K562 treated with DMSO at 1 percent for 4 hours (cell line): Measurements from ENCODE around the gene FUT3. TPM values are rescaled to one million over a fixed set of nuclear protein-coding genes. Genes with fewer than 3 reads are reported as not detected.

ENCODE experiments used
- total RNA-seq: library from RNA; unstranded; fragments of 300-600 nt; gene quantifications from 2 replicates; pipeline ENCODE4 v1.2.3, GENCODE V29; 2022; ENCODE audit not compliant: insufficient read depth

Gene FUT3
- total RNA-seq: 0.65 TPM in 1 of 2 replicates, not detected in the other

GRCh38 chr19:5851302-5851701, at the start of gene FUT3:
Gene FUT3, minus strand, starts transcription at chr19:5851449.

GRCh38 chr19:5839065-5840017, 11.9 kb downstream of the FUT3 start, which contains the start of gene FUT6:
Gene FUT6, minus strand, starts transcription at chr19:5839702. Its CDS starts 7,135 bp downstream, at chr19:5832567.

GRCh38 chr19:5804516-5805461, 46.5 kb downstream of the FUT3 start, which contains the start of gene NRTN:
Gene NRTN, plus strand, starts transcription at chr19:5805067. Its CDS starts 19,099 bp downstream, at chr19:5824166.

Other genes with a start within 250 kb of the FUT3 start
- 55.5 and 80.7 TPM in 2 replicates for gene SAFB2, start 228.7 kb downstream of the FUT3 start, total RNA-seq
- gene SAFB, start 228.4 kb downstream of the FUT3 start, total RNA-seq: 108 and 141 TPM in 2 replicates
- gene MICOS13, start 170.9 kb downstream of the FUT3 start, total RNA-seq: 34.1 and 41.8 TPM in 2 replicates
- 7.8 and 11.4 TPM in 2 replicates for gene HSD11B1L, start 170.4 kb downstream of the FUT3 start, total RNA-seq
- 1,206 and 1,238 TPM in 2 replicates for gene RPL36, start 161.2 kb downstream of the FUT3 start, total RNA-seq
- 277 and 318 TPM in 2 replicates for gene LONP1, start 131.3 kb downstream of the FUT3 start, total RNA-seq
- not detected in 2 replicates for gene CATSPERD, start 130.8 kb downstream of the FUT3 start, total RNA-seq
- 2.1 and 2.6 TPM in 2 replicates for gene PRR22, start 66.7 kb downstream of the FUT3 start, total RNA-seq
- 65.0 and 88.9 TPM in 2 replicates for gene DUS3L, start 60.3 kb downstream of the FUT3 start, total RNA-seq
- gene NRTN, start 46.4 kb downstream of the FUT3 start, total RNA-seq: 17.2 and 19.6 TPM in 2 replicates
- not detected in 2 replicates for gene FUT6, start 11.7 kb downstream of the FUT3 start, total RNA-seq
- not detected in 2 replicates for gene FUT5, start 19.1 kb upstream of the FUT3 start, total RNA-seq
- 619 and 681 TPM in 2 replicates for gene NDUFA11, start 52.3 kb upstream of the FUT3 start, total RNA-seq
- gene VMAC, start 53.4 kb upstream of the FUT3 start, total RNA-seq: 1.1 and 2.0 TPM in 2 replicates
- 9.7 and 12.0 TPM in 2 replicates for gene CAPS, start 62.8 kb upstream of the FUT3 start, total RNA-seq
- 55.7 and 80.2 TPM in 2 replicates for gene RANBP3, start 126.7 kb upstream of the FUT3 start, total RNA-seq